Measurements from ENCODE around the gene NRAS. TPM values are rescaled to one million over a fixed set of nuclear protein-coding genes. Genes with fewer than 3 reads are reported as not detected.
A peak's percentile ranks its signal among the peaks of the same experiment; 100 is the strongest.

Gene NRAS
- total RNA-seq, 1 experiment from 2014 or later: 53.5 TPM

- TF ChIP-seq PRDM15 (CRISPR knock-in tag; IDR thresholded peaks at IDR 0.05) (no peak), STAT6 (CRISPR knock-in tag; conservative IDR thresholded peaks at IDR 0.05; ENCODE audit: low read depth) (no peak), FOXP1 (CRISPR knock-in tag; IDR thresholded peaks at IDR 0.05; ENCODE audit: borderline replicate concordance) (0 out of 2 replicates have a peak, but pooled peaks have one; percentile 17), HMGXB4 (CRISPR knock-in tag; IDR thresholded peaks at IDR 0.05) (no peak), OVOL2 (CRISPR knock-in tag; IDR thresholded peaks at IDR 0.05; ENCODE audit: borderline replicate concordance) (no peak), CTCF (IDR thresholded peaks at IDR 0.05) (no peak), CREB1 (CRISPR knock-in tag; IDR thresholded peaks at IDR 0.05) (no peak; the same call in 1 of the 2 replicates), MLX (CRISPR knock-in tag; IDR thresholded peaks at IDR 0.05) (no peak), ZNF281 (CRISPR knock-in tag; IDR thresholded peaks at IDR 0.05) (no peak), GTF2I (CRISPR knock-in tag; conservative IDR thresholded peaks at IDR 0.05) (no peak), ZSCAN18 (CRISPR knock-in tag; IDR thresholded peaks at IDR 0.05) (no peak), ZNF671 (CRISPR knock-in tag; IDR thresholded peaks at IDR 0.05) (no peak; the same call in 1 of the 2 replicates), ZNF232 (CRISPR knock-in tag; IDR thresholded peaks at IDR 0.05) (no peak), FOXK1 (CRISPR knock-in tag; IDR thresholded peaks at IDR 0.05) (no peak), E2F1 (CRISPR knock-in tag; IDR thresholded peaks at IDR 0.05) (no peak), NR1H2 (CRISPR knock-in tag; IDR thresholded peaks at IDR 0.05) (no peak), IRF2 (CRISPR knock-in tag; IDR thresholded peaks at IDR 0.05; ENCODE audit: borderline replicate concordance, low read depth) (no peak), ZNF138 (CRISPR knock-in tag; conservative IDR thresholded peaks at IDR 0.05) (no peak), E2F4 (CRISPR knock-in tag; IDR thresholded peaks at IDR 0.05; ENCODE audit: borderline replicate concordance, low read depth) (no peak)
These were observed at the start of gene NRAS (continued) for GRCh38 chr1:114716304-114717170.
